ENCODE data around the gene OLFML2A.
A peak's percentile ranks its signal among the peaks of the same experiment; 100 is the strongest.

Gene OLFML2A

DNA sequence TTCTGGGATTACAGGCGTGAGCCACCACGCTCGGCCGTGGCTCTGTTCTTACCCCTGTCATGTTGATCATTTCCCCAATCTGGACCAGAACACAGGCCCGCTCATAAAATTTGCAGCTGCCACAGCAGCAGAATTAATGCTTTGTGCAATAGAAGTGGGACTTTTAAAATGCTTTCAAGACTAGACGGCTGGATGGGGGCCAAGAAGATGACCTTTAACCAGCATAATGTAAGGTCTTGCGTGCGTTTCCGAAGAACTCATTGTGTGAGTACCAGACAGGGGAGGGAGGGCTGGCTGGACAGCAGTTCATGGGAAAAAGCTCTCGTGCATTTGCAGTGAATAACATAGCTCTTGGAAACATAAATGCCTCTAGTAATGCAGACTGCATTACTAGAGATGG, 72.9 kb downstream of the OLFML2A start:
- TF ChIP-seq CTCF (IDR thresholded peaks at IDR 0.05; ENCODE audit: low read length) (no peak), EZH2 (IDR thresholded peaks at IDR 0.05; ENCODE audit: borderline replicate concordance, low read length) (no peak)
- Histone ChIP-seq H2AFZ (ENCODE audit: low read length) (no peak overlapping the region), H3K4me3 (ENCODE audit: low read depth, low read length, poor library complexity, severe bottlenecking) (no peak overlapping the region), H3K27ac (ENCODE audit: low read depth, low read length, poor library complexity, severe bottlenecking) (no peak overlapping the region), H3K4me2 (ENCODE audit: low read length) (no peak overlapping the region), H3K4me1 (ENCODE audit: insufficient read depth, low read length, severe bottlenecking) (peaks cover 33% of the 10 kb centered on the region), H3K27me3 (ENCODE audit: insufficient read depth, low read length) (no peaks in the 10 kb centered on the region; the same call in 1 of the 2 replicates), H3K36me3 (ENCODE audit: insufficient read depth, low read length) (no peaks in the 10 kb centered on the region), H3K9me2 (ENCODE audit: low read depth, low read length) (no peaks in the 10 kb centered on the region), H4K20me1 (ENCODE audit: insufficient read depth, low read length) (no peaks in the 10 kb centered on the region), H3K79me2 (ENCODE audit: insufficient read depth, low read length) (no peaks in the 10 kb centered on the region), H3K9me3 (ENCODE audit: low read length) (no peaks in the 10 kb centered on the region), H3K9ac (ENCODE audit: low read length) (no peak overlapping the region), H3F3A (ENCODE audit: insufficient read depth, low read length) (0 out of 2 replicates have a peak, but pooled peaks cover 2% of the 10 kb centered on the region)

DNA sequence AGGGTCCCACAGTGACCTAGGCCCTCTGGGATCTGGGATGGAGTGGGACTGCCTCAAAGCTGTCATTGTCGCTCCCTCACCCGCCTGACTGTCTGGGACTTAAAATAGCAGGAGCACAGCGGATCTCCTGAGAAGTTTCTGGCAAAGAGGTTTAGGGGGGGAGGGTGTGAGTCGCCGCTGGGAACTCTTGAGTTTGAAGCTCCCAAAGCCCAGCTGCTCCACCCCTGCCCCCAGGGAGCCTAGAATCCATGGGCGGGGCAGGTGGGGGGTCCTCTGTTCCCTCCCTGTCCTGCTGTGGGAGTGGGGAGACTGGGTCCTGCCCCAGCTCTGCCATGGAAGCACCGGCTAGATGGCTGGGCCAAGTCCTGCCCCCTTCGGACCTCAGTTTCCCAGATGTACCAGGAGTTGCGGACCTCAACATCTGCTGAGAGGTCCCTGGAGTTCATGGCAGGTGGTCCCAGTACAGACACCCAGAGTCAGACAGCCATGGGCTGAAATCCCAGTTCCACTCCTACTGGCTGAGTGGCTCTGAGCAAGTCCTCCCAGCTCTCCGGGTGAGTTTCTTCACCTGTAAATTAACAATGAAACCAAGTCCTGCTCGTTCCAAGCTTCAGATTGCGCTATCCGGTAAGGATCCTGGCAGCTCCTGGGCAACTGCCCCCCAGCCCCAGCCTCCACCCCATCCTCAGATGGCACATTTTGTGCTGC, 75.3 kb downstream of the OLFML2A start:
- TF ChIP-seq EZH2 (IDR thresholded peaks at IDR 0.05; ENCODE audit: borderline replicate concordance, low read length) = no peak
- no peak for TF ChIP-seq CTCF (IDR thresholded peaks at IDR 0.05; ENCODE audit: low read length)
- Histone ChIP-seq H3K4me2 (ENCODE audit: low read length) (peak overlapping the region; percentile 75), H3K36me3 (ENCODE audit: insufficient read depth, low read length) (peaks cover 13% of the 10 kb centered on the region), H3K4me1 (ENCODE audit: insufficient read depth, low read length, severe bottlenecking) (peaks cover 23% of the 10 kb centered on the region), H3K4me3 (ENCODE audit: low read depth, low read length, poor library complexity, severe bottlenecking) (peak overlapping the region; percentile 44), H2AFZ (ENCODE audit: low read length) (no peak overlapping the region), H3K79me2 (ENCODE audit: insufficient read depth, low read length) (no peaks in the 10 kb centered on the region), H3K27ac (ENCODE audit: low read depth, low read length, poor library complexity, severe bottlenecking) (no peak overlapping the region), H3K9ac (ENCODE audit: low read length) (peak overlapping the region; percentile 25; the same call in 1 of the 2 replicates), H3K27me3 (ENCODE audit: insufficient read depth, low read length) (no peaks in the 10 kb centered on the region; the same call in 1 of the 2 replicates), H4K20me1 (ENCODE audit: insufficient read depth, low read length) (no peaks in the 10 kb centered on the region), H3F3A (ENCODE audit: insufficient read depth, low read length) (0 out of 2 replicates have a peak, but pooled peaks cover 9% of the 10 kb centered on the region), H3K9me2 (ENCODE audit: low read depth, low read length) (no peaks in the 10 kb centered on the region), H3K9me3 (ENCODE audit: low read length) (no peaks in the 10 kb centered on the region)

- no peaks in the 10 kb centered on the region for H3K79me2 ChIP-seq (ENCODE audit: insufficient read depth, low read length)
- no peaks in the 10 kb centered on the region for H3K9me3 ChIP-seq (ENCODE audit: low read length)
- 0 out of 2 replicates have a peak, but pooled peaks cover 9% of the 10 kb centered on the region for H3F3A ChIP-seq (ENCODE audit: insufficient read depth, low read length)
- no peak within 1 kb of the TSS for H2AFZ ChIP-seq (ENCODE audit: low read length)
- H3K4me1 ChIP-seq (ENCODE audit: insufficient read depth, low read length, severe bottlenecking) = peaks cover 18% of the 10 kb centered on the region
- H3K4me3 ChIP-seq (ENCODE audit: low read depth, low read length, poor library complexity, severe bottlenecking) = peak within 1 kb of the TSS; percentile 44
- H3K9me2 ChIP-seq (ENCODE audit: low read depth, low read length) = no peaks in the 10 kb centered on the region
- no peaks in the 10 kb centered on the region for H4K20me1 ChIP-seq (ENCODE audit: insufficient read depth, low read length)
- H3K9ac ChIP-seq (ENCODE audit: low read length) = peak within 1 kb of the TSS; percentile 25; the same call in 1 of the 2 replicates
- peak; percentile 98 for TF ChIP-seq CTCF (IDR thresholded peaks at IDR 0.05; ENCODE audit: low read length)
- no peak for TF ChIP-seq EZH2 (IDR thresholded peaks at IDR 0.05; ENCODE audit: borderline replicate concordance, low read length)
- H3K4me2 ChIP-seq (ENCODE audit: low read length) = peak within 1 kb of the TSS; percentile 75
- peaks cover 20% of the 10 kb centered on the region for H3K36me3 ChIP-seq (ENCODE audit: insufficient read depth, low read length)
- no peaks in the 10 kb centered on the region; the same call in 1 of the 2 replicates for H3K27me3 ChIP-seq (ENCODE audit: insufficient read depth, low read length)
- no peak within 1 kb of the TSS for H3K27ac ChIP-seq (ENCODE audit: low read depth, low read length, poor library complexity, severe bottlenecking)
Observed at GRCh38 chr9:124852829-124853531, 76.0 kb downstream of the OLFML2A start, which contains the start of gene WDR38. TSS of gene WDR38 (plus strand) at chr9:124853460. CDS start at chr9:124853532, 72 bp downstream.

Measured in OCI-LY1 (cell line).